ENCODE data around the gene CTIF. TPM values are rescaled to one million over a fixed set of nuclear protein-coding genes. Genes with fewer than 3 reads are reported as not detected.

CTIF gene
- total and polyA plus RNA-seq, 4 donors, result 10.6 to 26.7 (median 12.3) TPM

DNA sequence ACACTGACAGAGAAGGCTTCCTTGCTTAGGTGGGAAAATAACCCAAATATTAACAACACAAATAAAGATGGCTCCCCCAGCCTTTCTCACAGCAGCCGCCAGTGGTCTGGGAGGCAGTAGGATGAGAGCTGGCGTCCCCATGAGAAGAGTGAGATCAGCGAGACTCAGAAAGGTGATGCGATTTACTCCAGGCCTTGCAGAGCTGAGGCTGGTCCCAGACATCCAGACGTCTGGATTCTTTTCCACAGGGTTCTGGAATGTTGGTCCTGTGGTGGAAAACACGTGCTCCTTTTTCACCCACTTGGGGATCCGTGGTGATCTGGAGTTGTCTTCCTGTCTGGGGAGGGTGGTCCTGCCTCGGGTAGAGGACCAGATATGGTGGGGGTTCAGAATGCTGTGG, 190.6 kb downstream of the CTIF start:
- no peaks in the 10 kb centered on the region for H3K27me3 ChIP-seq (ENCODE audit: control insufficient read depth in 4 of 4, insufficient read depth in 4 of 4, low read length in 3 of 4)
- no peak overlapping the region for H3K4me3 ChIP-seq (ENCODE audit: low read depth in 1 of 3, low read length in 3 of 3)
- no peaks in the 10 kb centered on the region for H3K9me3 ChIP-seq (ENCODE audit: control insufficient read depth in 4 of 4, low read length in 3 of 4)
- DNase-seq (ENCODE audit: low spot score), result no peak
- no peak overlapping the region for H3K27ac ChIP-seq (ENCODE audit: low read depth in 1 of 2, low read length in 2 of 2)
- H3K36me3 ChIP-seq (ENCODE audit: control insufficient read depth in 4 of 4, insufficient read depth in 3 of 4, low read depth in 1 of 4, low read length in 3 of 4), result peaks cover 0 to 6% (median 2%) of the 10 kb centered on the region in 4 donors
- peaks cover 0 to 1% (median 0%) of the 10 kb centered on the region in 4 donors for H3K4me1 ChIP-seq (ENCODE audit: control insufficient read depth in 4 of 4, insufficient read depth in 4 of 4, low read length in 3 of 4)
- 93% methylated on average over 8 of the region's 8 CpGs for WGBS
- no peak for TF ChIP-seq TAF1 (conservative IDR thresholded peaks at IDR 0.05)
- H3K9ac ChIP-seq (ENCODE audit: low read depth in 1 of 2, low read length in 2 of 2), result no peak overlapping the region

DNA sequence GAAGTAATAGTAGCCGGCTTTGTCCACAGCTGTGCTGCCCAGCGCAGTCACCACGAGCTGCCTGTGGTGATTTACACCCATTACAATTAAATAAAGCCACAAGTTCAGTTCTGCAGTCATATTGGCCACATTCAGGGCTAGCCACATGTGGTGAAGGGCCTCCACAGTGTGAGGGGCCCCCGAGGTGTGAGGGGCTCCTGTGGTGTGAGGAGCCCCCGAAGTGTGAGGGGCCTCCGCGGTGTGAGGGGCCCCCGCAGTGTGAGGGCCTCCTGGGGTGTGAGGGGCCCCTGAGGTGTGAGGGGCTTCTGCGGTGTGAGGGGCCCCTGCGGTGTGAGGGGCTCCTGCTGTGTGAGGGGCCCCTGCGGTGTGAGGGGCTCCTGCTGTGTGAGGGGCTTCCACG, 191.2 kb downstream of the CTIF start:
- TF ChIP-seq HNF4A (conservative IDR thresholded peaks at IDR 0.05) (no peak), FOXA1 (IDR thresholded peaks at IDR 0.05) (no peak), JUND (IDR thresholded peaks at IDR 0.05) (no peak), GABPA (IDR thresholded peaks at IDR 0.05 in 1 of 2, conservative IDR thresholded peaks at IDR 0.05 in 1 of 2) (no peak)
- TF ChIP-seq, protein P1, sequence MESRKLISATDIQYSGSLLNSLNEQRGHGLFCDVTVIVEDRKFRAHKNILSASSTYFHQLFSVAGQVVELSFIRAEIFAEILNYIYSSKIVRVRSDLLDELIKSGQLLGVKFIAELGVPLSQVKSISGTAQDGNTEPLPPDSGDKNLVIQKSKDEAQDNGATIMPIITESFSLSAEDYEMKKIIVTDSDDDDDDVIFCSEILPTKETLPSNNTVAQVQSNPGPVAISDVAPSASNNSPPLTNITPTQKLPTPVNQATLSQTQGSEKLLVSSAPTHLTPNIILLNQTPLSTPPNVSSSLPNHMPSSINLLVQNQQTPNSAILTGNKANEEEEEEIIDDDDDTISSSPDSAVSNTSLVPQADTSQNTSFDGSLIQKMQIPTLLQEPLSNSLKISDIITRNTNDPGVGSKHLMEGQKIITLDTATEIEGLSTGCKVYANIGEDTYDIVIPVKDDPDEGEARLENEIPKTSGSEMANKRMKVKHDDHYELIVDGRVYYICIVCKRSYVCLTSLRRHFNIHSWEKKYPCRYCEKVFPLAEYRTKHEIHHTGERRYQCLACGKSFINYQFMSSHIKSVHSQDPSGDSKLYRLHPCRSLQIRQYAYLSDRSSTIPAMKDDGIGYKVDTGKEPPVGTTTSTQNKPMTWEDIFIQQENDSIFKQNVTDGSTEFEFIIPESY (IDR thresholded peaks at IDR 0.05), result no peak
- TF ChIP-seq, protein P2, sequence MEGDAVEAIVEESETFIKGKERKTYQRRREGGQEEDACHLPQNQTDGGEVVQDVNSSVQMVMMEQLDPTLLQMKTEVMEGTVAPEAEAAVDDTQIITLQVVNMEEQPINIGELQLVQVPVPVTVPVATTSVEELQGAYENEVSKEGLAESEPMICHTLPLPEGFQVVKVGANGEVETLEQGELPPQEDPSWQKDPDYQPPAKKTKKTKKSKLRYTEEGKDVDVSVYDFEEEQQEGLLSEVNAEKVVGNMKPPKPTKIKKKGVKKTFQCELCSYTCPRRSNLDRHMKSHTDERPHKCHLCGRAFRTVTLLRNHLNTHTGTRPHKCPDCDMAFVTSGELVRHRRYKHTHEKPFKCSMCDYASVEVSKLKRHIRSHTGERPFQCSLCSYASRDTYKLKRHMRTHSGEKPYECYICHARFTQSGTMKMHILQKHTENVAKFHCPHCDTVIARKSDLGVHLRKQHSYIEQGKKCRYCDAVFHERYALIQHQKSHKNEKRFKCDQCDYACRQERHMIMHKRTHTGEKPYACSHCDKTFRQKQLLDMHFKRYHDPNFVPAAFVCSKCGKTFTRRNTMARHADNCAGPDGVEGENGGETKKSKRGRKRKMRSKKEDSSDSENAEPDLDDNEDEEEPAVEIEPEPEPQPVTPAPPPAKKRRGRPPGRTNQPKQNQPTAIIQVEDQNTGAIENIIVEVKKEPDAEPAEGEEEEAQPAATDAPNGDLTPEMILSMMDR (IDR thresholded peaks at IDR 0.05; ENCODE audit: low read depth, low read length, missing input control), result no peak
- 87% methylated on average over 12 of the region's 12 CpGs for WGBS
- H3K27me3 ChIP-seq (ENCODE audit: control insufficient read depth in 4 of 4, insufficient read depth in 4 of 4, low read length in 3 of 4), result no peaks in the 10 kb centered on the region
- no peak overlapping the region for H3K4me3 ChIP-seq (ENCODE audit: low read depth in 1 of 3, low read length in 3 of 3)
- no peak overlapping the region for H3K27ac ChIP-seq (ENCODE audit: low read depth in 1 of 2, low read length in 2 of 2)
- H3K4me1 ChIP-seq (ENCODE audit: control insufficient read depth in 4 of 4, insufficient read depth in 4 of 4, low read length in 3 of 4), result peaks cover 0 to 1% (median 0%) of the 10 kb centered on the region in 4 donors
- H3K9me3 ChIP-seq (ENCODE audit: control insufficient read depth in 4 of 4, low read length in 3 of 4), result no peaks in the 10 kb centered on the region
- no peak overlapping the region for H3K9ac ChIP-seq (ENCODE audit: low read depth in 1 of 2, low read length in 2 of 2)
- DNase-seq (ENCODE audit: low spot score), result no peak
- peaks cover 0 to 6% (median 2%) of the 10 kb centered on the region in 4 donors for H3K36me3 ChIP-seq (ENCODE audit: control insufficient read depth in 4 of 4, insufficient read depth in 3 of 4, low read depth in 1 of 4, low read length in 3 of 4)

DNA sequence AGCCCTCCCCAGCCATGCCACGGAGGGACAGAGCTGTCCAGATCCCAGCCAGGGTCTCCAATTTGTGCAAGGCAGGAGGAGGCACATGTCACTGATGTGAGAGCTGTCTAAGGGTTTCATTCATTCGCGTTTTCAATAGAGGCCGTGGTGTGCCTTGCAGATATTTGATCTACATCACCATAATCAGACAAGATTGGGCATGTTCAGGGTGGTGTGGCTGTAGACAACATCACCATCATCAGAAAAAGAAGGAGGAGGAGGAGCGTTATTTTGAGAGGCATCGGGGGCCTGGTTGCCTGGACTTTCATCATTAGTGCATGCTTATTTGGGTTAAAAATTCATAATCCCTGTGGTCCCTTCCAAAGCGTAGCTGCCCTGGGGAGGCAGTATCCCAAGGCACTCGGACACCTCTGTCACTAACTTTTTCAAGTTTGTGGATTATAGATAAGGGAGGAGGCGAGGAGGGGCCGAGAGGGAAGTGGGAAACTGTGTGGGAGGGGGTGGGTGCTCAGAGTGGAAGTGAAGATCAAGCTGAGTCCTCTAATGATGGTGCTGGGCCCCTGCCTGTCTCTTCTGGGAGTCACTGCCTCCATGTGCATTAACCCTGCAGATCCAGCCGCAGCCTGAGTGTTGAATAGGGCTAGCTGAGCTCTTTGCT, 194.1 kb downstream of the CTIF start:
- Histone ChIP-seq H3K36me3 (ENCODE audit: control insufficient read depth in 4 of 4, insufficient read depth in 3 of 4, low read depth in 1 of 4, low read length in 3 of 4) (peaks cover 0 to 8% (median 2%) of the 10 kb centered on the region in 4 donors), H3K27ac (ENCODE audit: low read depth in 1 of 2, low read length in 2 of 2) (no peak overlapping the region), H3K9me3 (ENCODE audit: control insufficient read depth in 4 of 4, low read length in 3 of 4) (no peaks in the 10 kb centered on the region), H3K27me3 (ENCODE audit: control insufficient read depth in 4 of 4, insufficient read depth in 4 of 4, low read length in 3 of 4) (no peaks in the 10 kb centered on the region), H3K4me1 (ENCODE audit: control insufficient read depth in 4 of 4, insufficient read depth in 4 of 4, low read length in 3 of 4) (peaks cover 0 to 1% (median 0%) of the 10 kb centered on the region in 4 donors), H3K4me3 (ENCODE audit: low read depth in 1 of 3, low read length in 3 of 3) (no peak overlapping the region), H3K9ac (ENCODE audit: low read depth in 1 of 2, low read length in 2 of 2) (no peak overlapping the region)
- DNase-seq (ENCODE audit: low spot score), result no peak
- WGBS, result 89% methylated on average over 11 of the region's 11 CpGs
- TF ChIP-seq NR2F2 (IDR thresholded peaks at IDR 0.05) (no peak), HNF4A (conservative IDR thresholded peaks at IDR 0.05) (no peak), TAF1 (conservative IDR thresholded peaks at IDR 0.05) (no peak), GABPA (IDR thresholded peaks at IDR 0.05 in 1 of 2, conservative IDR thresholded peaks at IDR 0.05 in 1 of 2) (no peak), SP1 (IDR thresholded peaks at IDR 0.05) (no peak), RAD21 (IDR thresholded peaks at IDR 0.05) (no peak)
- TF ChIP-seq, protein P3, sequence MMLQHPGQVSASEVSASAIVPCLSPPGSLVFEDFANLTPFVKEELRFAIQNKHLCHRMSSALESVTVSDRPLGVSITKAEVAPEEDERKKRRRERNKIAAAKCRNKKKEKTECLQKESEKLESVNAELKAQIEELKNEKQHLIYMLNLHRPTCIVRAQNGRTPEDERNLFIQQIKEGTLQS (IDR thresholded peaks at IDR 0.05), result no peak
- TF ChIP-seq, protein P4, sequence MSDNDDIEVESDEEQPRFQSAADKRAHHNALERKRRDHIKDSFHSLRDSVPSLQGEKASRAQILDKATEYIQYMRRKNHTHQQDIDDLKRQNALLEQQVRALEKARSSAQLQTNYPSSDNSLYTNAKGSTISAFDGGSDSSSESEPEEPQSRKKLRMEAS (IDR thresholded peaks at IDR 0.05), result no peak
- TF ChIP-seq, protein P1 (IDR thresholded peaks at IDR 0.05), result no peak
- TF ChIP-seq, protein P5, sequence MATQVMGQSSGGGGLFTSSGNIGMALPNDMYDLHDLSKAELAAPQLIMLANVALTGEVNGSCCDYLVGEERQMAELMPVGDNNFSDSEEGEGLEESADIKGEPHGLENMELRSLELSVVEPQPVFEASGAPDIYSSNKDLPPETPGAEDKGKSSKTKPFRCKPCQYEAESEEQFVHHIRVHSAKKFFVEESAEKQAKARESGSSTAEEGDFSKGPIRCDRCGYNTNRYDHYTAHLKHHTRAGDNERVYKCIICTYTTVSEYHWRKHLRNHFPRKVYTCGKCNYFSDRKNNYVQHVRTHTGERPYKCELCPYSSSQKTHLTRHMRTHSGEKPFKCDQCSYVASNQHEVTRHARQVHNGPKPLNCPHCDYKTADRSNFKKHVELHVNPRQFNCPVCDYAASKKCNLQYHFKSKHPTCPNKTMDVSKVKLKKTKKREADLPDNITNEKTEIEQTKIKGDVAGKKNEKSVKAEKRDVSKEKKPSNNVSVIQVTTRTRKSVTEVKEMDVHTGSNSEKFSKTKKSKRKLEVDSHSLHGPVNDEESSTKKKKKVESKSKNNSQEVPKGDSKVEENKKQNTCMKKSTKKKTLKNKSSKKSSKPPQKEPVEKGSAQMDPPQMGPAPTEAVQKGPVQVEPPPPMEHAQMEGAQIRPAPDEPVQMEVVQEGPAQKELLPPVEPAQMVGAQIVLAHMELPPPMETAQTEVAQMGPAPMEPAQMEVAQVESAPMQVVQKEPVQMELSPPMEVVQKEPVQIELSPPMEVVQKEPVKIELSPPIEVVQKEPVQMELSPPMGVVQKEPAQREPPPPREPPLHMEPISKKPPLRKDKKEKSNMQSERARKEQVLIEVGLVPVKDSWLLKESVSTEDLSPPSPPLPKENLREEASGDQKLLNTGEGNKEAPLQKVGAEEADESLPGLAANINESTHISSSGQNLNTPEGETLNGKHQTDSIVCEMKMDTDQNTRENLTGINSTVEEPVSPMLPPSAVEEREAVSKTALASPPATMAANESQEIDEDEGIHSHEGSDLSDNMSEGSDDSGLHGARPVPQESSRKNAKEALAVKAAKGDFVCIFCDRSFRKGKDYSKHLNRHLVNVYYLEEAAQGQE (IDR thresholded peaks at IDR 0.05), result no peak
- TF ChIP-seq, protein P2 (IDR thresholded peaks at IDR 0.05; ENCODE audit: low read depth, low read length, missing input control), result no peak

All from liver (tissue), 9 donors.